HG03457 (cell line): ENCODE results near the gene SLC10A7.

Experiments
- ATAC-seq: cut with Tn5 transposase; IDR thresholded peaks from one replicate; pipeline ENCODE4 v1.9.1; 2021; ENCODE audit warnings: moderate number of reproducible peaks; ENCODE audit not compliant: unreplicated experiment

The SLC10A7 gene

DNA sequence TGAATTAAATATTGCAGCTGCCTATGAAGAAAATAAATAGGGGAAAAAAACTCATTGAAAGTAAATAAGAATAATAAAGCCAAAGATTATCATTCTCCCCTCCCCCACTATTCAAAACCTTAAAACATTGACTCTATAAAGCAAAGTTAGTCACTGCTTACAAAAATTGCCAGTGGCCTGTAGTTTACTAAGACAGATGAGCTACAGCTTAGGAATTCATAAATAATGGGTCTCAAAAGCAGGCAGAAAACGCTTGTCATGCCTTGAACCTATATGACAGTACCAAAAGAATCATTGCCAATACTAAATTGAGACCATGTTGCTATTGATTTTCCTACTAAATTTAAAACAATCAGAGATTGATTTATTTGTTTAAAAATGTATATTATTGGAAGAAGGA lies 78.9 kb downstream of the SLC10A7 start:
- ATAC-seq, result no peak

DNA sequence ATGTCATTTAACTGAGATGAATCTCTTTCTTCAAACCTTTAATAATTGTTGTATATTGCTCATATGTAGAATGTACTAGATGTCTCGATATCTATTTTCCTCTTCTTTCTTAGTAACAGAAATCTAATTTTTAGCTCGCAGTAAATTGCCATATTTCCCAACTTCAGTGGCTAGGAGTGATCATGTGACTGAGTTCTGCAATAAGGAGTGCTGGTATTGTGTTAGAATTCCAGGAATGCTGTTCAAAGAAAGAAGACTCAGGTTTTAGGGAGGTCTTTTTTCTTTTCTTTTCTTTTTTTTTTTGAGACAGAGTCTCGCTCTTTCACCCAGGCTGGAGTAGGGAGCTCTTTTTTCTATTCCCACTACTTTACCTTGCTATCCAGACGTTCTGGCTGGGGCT lies 81.7 kb downstream of the SLC10A7 start:
- no peak for ATAC-seq

GRCh38 chr4:146439437-146439836 lies 82.3 kb downstream of the SLC10A7 start:
- ATAC-seq, result no peak

DNA sequence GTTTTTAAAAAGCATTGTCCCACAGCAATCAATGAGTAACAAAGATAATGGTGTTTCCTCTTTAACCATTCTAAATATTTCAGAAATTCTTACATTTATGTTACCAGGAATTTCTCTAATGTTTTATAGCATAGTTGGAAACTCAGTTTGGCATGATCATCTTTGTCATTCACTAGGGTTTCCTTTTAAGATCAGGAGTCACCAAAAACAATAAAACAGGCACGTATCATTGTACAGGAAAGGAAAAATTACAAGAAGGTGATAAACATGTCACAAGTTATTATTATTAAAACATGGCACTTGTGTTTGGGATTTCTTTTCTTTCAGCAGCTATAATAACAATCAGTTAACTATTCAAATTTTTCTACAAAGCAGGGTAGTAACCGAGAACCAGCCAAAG lies 84.0 kb downstream of the SLC10A7 start:
- no peak for ATAC-seq

DNA sequence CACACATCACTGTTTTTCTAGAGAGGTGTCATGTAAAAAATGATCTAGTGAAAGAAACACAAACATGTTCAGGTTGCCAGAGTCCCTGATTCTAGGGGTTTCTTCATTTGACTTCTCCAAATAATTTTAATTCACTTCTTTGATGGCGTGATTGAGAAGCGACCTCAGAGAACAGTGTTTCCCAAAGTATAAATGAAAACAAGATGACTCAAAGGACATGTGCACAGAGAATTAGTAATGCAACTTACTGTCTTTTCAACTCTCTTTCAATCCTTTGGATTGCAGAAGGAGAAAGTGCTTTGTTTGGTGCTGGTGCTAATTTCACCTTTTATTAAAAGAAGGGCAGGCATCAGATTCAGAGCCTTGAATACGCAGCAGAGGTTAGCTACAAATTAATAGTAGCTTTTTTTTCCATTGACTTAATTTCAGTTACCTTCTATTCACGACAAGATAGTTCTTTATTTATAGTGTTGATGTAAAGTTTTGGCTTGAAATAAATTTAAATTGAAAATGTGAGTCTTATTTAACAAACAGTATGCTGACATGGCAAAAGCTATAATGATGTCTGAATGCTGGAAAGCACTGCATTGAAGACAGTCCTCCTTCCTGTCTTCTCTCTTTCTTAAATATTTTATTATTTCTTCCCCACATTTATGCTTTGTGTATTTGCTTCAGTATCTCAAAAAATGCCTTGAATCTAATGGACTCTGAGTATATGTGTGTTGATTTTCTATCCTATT lies 85.1 kb downstream of the SLC10A7 start:
- no peak for ATAC-seq

DNA sequence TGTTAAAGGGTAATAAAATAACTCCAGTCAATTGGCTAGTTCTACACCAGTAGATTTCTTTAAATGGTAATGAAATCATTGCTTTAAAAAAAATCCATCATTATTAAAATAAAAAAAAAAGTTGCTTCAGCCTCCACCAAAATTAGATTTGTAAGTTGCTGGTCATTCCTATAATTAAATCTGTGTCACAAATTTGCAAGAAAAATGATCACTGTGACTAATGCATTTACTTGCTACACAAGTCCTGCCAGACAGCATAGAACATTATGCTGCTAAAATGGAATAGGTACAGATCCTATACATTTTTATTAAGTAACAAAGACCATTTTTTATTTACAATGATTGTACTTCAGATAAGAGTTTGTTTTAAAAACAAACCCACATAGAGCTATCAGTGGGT lies 85.8 kb downstream of the SLC10A7 start:
- ATAC-seq, result no peak

- ATAC-seq, result no peak
Observed at GRCh38 chr4:146432065-146432464, 89.7 kb downstream of the SLC10A7 start.

- ATAC-seq, result no peak
Observed at GRCh38 chr4:146428298-146428697, 93.4 kb downstream of the SLC10A7 start.

- ATAC-seq, result no peak
Observed at GRCh38 chr4:146417822-146418221, 103.9 kb downstream of the SLC10A7 start.

GRCh38 chr4:146415829-146416228 lies 105.9 kb downstream of the SLC10A7 start:
- ATAC-seq, result no peak

DNA sequence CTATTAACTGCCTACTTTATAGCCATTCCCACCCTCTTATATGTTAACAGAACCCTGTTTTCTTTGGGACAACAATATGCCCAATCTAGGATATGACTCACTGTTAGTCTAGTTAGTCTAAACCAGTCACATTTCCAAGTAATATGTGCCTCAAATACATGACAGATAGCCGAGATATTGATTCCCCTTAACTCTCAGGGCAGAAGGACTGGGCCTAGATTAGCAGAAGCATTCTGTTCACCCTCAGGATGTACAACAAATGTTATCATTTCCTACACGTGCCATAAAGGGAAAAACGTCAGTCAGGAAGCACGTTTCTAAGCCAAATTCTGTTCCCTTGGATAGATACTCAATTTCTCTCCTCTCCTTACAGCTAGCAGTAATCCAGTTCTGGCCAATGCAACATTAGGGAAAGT lies 114.1 kb downstream of the SLC10A7 start:
- no peak for ATAC-seq

DNA sequence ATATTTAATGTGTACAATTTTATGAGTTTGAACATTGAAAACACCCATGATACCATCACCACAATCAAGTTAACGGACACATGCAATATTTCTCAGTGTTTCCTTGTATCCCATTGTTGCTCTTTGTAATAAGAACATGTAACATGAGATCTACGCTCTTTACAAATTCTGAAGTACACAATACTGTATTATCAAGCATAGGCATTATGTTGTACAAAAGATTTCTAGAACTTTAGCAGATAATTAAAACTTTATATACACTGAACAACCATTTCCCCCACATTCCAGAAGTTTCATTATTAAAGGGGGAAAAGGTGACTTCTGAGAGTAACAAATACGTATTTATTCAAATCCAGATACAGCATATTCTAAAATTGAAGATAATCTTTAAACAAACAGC lies 114.5 kb downstream of the SLC10A7 start:
- ATAC-seq, result no peak

- ATAC-seq, result no peak
Observed at GRCh38 chr4:146401274-146401673, 120.5 kb downstream of the SLC10A7 start.

GRCh38 chr4:146398896-146399445 lies 122.8 kb downstream of the SLC10A7 start:
- ATAC-seq, result no peak

GRCh38 chr4:146398404-146398803 lies 123.3 kb downstream of the SLC10A7 start:
- ATAC-seq, result no peak

GRCh38 chr4:146389561-146389960 lies 132.2 kb downstream of the SLC10A7 start:
- no peak for ATAC-seq

GRCh38 chr4:146382194-146382593 lies 139.5 kb downstream of the SLC10A7 start:
- ATAC-seq, result no peak

GRCh38 chr4:146381263-146381872 lies 140.4 kb downstream of the SLC10A7 start:
- ATAC-seq, result no peak

- ATAC-seq, result no peak
Observed at GRCh38 chr4:146379744-146380143, 142.0 kb downstream of the SLC10A7 start.

DNA sequence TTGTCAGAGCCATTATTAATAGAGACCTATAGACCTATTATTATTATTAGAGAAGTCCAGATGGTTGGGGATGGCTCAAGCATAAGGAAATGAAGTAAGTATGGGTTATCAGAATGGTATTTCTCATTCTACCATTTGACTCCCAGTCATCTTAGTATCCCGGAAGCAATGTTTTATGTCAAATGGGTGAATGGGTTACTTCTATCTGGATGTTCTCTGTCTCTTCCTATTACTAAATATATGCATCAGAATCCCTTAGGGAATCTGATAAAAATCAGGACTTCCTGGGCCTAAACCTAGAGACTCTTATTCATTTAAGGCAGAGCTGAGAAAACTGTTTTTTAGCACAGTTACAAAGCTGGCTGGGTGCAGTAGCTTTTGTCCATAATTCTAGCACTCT lies 149.9 kb downstream of the SLC10A7 start:
- ATAC-seq, result no peak

GRCh38 chr4:146370841-146371240 lies 150.9 kb downstream of the SLC10A7 start:
- no peak for ATAC-seq

DNA sequence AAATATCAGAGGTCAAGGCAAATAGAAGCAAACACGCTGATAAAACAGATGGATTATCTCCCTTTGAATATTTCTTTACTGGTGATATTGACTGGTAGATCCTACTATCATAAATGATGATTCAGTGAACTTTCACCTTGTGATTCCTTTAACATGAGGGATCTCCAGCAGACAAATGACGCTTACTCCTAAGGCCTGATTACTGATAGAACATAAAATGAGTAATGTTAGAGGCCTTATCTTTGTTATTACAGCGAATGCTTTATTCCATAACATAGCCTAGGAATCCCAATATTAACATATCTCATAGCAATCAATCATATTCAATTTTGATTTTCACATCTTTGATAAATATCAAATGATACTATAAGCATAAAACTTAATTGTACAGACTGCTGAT lies 152.3 kb downstream of the SLC10A7 start:
- no peak for ATAC-seq
